ENCODE results near the gene ZFYVE19. TPM values are rescaled to one million over a fixed set of nuclear protein-coding genes. Genes with fewer than 3 reads are reported as not detected.

The ZFYVE19 gene
- total and polyA plus RNA-seq, 2 donors (not counting 3 experiments of a cell fraction or from before 2014, with no cell fraction given), result 29.7 to 47.2 TPM

DNA sequence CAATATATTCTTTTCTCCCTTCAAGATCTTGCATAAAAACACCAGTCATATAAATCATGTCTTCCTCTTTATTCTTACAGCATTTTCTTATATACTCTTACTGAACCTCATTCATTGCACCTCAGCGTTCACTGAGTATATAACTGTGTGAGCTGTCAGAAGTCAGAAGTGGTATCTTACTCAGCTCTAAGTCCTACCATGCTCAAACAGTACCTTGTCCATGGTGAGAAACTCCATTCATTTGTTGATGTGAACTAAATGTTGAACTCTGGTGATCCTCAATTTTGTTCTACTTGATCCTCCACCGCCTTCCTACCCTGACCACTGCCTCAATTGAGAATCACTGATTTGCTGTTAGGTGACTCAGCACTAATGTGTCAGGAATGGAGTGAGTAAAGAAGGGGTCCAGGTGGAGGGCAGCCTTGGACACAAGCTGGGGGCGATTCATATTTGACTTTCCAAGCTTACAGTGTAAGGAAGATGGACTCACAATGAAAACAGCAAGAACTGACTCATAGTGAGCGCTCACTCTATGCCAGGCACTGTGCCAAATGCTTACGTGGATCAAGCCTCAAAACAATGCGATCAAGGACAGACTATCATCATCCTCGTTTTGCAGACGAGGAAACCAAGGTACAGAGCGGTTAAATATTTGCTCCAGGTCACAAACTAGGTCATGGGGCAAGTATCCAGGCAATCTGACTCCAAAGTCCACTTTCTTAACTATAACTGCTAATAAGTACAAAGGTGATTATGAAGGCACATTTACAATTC is 13.5 kb upstream of the ZFYVE19 start:
- Histone ChIP-seq H3K27ac (ENCODE audit: insufficient read depth, low read depth, low read length) (peak overlapping the region; percentile 58), H3K4me1 (ENCODE audit: control insufficient read depth, extremely low read depth, insufficient read depth, low read length) (peaks cover 48% of the 10 kb centered on the region), H4K20me1 (replicated peaks; ENCODE audit: control insufficient read depth, extremely low read depth, insufficient read depth, low read length) (no peaks in the 10 kb centered on the region), H3K27me3 (ENCODE audit: control insufficient read depth in 2 of 2, insufficient read depth in 2 of 2, low read length in 2 of 2) (no peaks in the 10 kb centered on the region), H3K36me3 (ENCODE audit: control insufficient read depth in 2 of 2, extremely low read depth in 1 of 2, insufficient read depth in 2 of 2, low read length in 2 of 2) (no peaks in the 10 kb centered on the region), H3K9ac (replicated peaks; ENCODE audit: extremely low read depth, insufficient read depth, low read length) (peak overlapping the region; percentile 4), H3K79me2 (ENCODE audit: control insufficient read depth, insufficient read depth, low read length) (peaks cover 26% of the 10 kb centered on the region), H3K9me1 (replicated peaks; ENCODE audit: control insufficient read depth, extremely low read depth, insufficient read depth, low read length) (no peaks in the 10 kb centered on the region), H3K4me3 (replicated peaks in 1 of 3; ENCODE audit: insufficient read depth in 1 of 3, low read depth in 1 of 3, low read length in 3 of 3) (no peak overlapping the region), H2AFZ (ENCODE audit: low read depth, low read length) (no peak overlapping the region), H3K9me3 (replicated peaks; ENCODE audit: control insufficient read depth, insufficient read depth, low read length) (no peaks in the 10 kb centered on the region), H3K4me2 (ENCODE audit: insufficient read depth, low read length) (peak overlapping the region; percentile 53)
- TSS peak; percentile 16 for BruUV-seq (replicated peaks)
- CTCF ChIA-PET, result interaction anchor here (0.7 to 2.8 kb wide), 7 partner anchors 9 to 100 kb away, joined by 3 to 10 read pairs (median 5); partner anchors contain the start of genes DNAJC17 and ZFYVE19
- FAIRE-seq, result peak; percentile 98
- POLR2A ChIA-PET, result no interaction called here
- peak; percentile 99 for DNase-seq (ENCODE audit: low read depth, low spot score)
- intact Hi-C loops (cut with micrococcal nuclease) (loop anchor here (1.0 to 2.0 kb wide), 3 partner anchors 13 to 38 kb away; partner anchors contain the start of genes C15orf62, DNAJC17, RMDN3 and ZFYVE19), dilution Hi-C loops (cut with MboI; ENCODE audit: extremely low pct_ligation_motif_present, low sequenced_read_pairs) (no loop called here)
- peak; percentile 72 for TF ChIP-seq POLR2AphosphoS5 (IDR thresholded peaks at IDR 0.05; ENCODE audit: insufficient read depth, low read depth, low read length)
- TF ChIP-seq JUN (IDR thresholded peaks at IDR 0.05; ENCODE audit: borderline replicate concordance, insufficient read depth, insufficient read length, low read depth), result peak; percentile 85
- TF ChIP-seq, protein P1, sequence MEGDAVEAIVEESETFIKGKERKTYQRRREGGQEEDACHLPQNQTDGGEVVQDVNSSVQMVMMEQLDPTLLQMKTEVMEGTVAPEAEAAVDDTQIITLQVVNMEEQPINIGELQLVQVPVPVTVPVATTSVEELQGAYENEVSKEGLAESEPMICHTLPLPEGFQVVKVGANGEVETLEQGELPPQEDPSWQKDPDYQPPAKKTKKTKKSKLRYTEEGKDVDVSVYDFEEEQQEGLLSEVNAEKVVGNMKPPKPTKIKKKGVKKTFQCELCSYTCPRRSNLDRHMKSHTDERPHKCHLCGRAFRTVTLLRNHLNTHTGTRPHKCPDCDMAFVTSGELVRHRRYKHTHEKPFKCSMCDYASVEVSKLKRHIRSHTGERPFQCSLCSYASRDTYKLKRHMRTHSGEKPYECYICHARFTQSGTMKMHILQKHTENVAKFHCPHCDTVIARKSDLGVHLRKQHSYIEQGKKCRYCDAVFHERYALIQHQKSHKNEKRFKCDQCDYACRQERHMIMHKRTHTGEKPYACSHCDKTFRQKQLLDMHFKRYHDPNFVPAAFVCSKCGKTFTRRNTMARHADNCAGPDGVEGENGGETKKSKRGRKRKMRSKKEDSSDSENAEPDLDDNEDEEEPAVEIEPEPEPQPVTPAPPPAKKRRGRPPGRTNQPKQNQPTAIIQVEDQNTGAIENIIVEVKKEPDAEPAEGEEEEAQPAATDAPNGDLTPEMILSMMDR (IDR thresholded peaks at IDR 0.05; ENCODE audit: extremely low read depth in 1 of 2, insufficient read depth in 1 of 2, low read depth in 1 of 2, low read length in 2 of 2), result no peak
- TF ChIP-seq POLR2A (IDR thresholded peaks at IDR 0.05; ENCODE audit: low read depth, low read length), result no peak
- no peak for TF ChIP-seq EZH2 (IDR thresholded peaks at IDR 0.05; ENCODE audit: borderline replicate concordance, low read depth, low read length, severe bottlenecking)
- peak; percentile 20 for TF ChIP-seq GATA2 (IDR thresholded peaks at IDR 0.05; ENCODE audit: insufficient read depth, insufficient read length, low read depth, low read length)
- TF ChIP-seq, protein P2, sequence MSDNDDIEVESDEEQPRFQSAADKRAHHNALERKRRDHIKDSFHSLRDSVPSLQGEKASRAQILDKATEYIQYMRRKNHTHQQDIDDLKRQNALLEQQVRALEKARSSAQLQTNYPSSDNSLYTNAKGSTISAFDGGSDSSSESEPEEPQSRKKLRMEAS (IDR thresholded peaks at IDR 0.05; ENCODE audit: insufficient read depth, insufficient read length), result no peak
- TF ChIP-seq FOS (IDR thresholded peaks at IDR 0.05; ENCODE audit: borderline replicate concordance, insufficient read depth, low read length), result peak; percentile 95
- TF ChIP-seq MYC (IDR thresholded peaks at IDR 0.05; ENCODE audit: low read depth, low read length), result no peak

All from endothelial cell of umbilical vein (primary cell).